Activated T-helper 17 cell treated with anti-CD3 and anti-CD28 coated beads, Interleukin-2, amount 50 U/mL, for 72 hours (primary cell): Measurements from ENCODE around the gene OSBPL3. TPM values are rescaled to one million over a fixed set of nuclear protein-coding genes. Genes with fewer than 3 reads are reported as not detected.

Experiments used
- ATAC-seq: fragments of 150-1000 bp; cut with Tn5 transposase; replicated peaks from 2 replicates; pipeline ENCODE4 v1.10.0; 2021; ENCODE audit warnings: mild to moderate bottlenecking, moderate library complexity
- H3K27ac Mint-ChIP-seq: one replicate; pipeline ENCODE4 v1.8.0; 2022; ENCODE audit warnings: mixed read lengths
- H3K27me3 Mint-ChIP-seq: one replicate; pipeline ENCODE4 v1.8.0; 2022; ENCODE audit warnings: mixed read lengths
- H3K36me3 Mint-ChIP-seq: one replicate; pipeline ENCODE4 v1.8.0; 2022; ENCODE audit warnings: low read depth, mild to moderate bottlenecking, mixed read lengths
- H3K4me1 Mint-ChIP-seq: one replicate; pipeline ENCODE4 v1.8.0; 2022; ENCODE audit warnings: mixed read lengths
- H3K4me3 Mint-ChIP-seq: one replicate; pipeline ENCODE4 v1.8.0; 2022; ENCODE audit warnings: mild to moderate bottlenecking, mixed read lengths
- H3K9me3 Mint-ChIP-seq: one replicate; pipeline ENCODE4 v1.8.0; 2022; ENCODE audit warnings: mixed read lengths
- total RNA-seq, 2 donors: library from RNA; stranded (reverse); gene quantifications; one replicate each; pipeline ENCODE4 v1.2.3, GENCODE V29; 2022

Gene OSBPL3
- total RNA-seq, 2 donors from 2014 or later, result 57.6 to 70.6 TPM

- H3K4me1 Mint-ChIP-seq, result peaks cover 53% of the 10 kb centered on the region
- no peak for ATAC-seq
- no peak overlapping the region for H3K4me3 Mint-ChIP-seq
- H3K27me3 Mint-ChIP-seq, result no peaks in the 10 kb centered on the region
- H3K27ac Mint-ChIP-seq, result peak overlapping the region; percentile 39
- H3K9me3 Mint-ChIP-seq, result no peaks in the 10 kb centered on the region
- H3K36me3 Mint-ChIP-seq, result peaks cover 29% of the 10 kb centered on the region
Observed at GRCh38 chr7:24894429-24895221, 85.4 kb downstream of the OSBPL3 start.

- Mint-ChIP-seq H3K27me3 (no peaks in the 10 kb centered on the region), H3K36me3 (peaks cover 51% of the 10 kb centered on the region), H3K9me3 (no peaks in the 10 kb centered on the region), H3K4me3 (no peak overlapping the region), H3K4me1 (peaks cover 51% of the 10 kb centered on the region), H3K27ac (peak overlapping the region; percentile 56)
- peak; percentile 11 for ATAC-seq
Observed at GRCh38 chr7:24891311-24891735, 88.7 kb downstream of the OSBPL3 start.

GRCh38 chr7:24889611-24890010 is 90.4 kb downstream of the OSBPL3 start:
- H3K27ac Mint-ChIP-seq, result no peak overlapping the region
- no peaks in the 10 kb centered on the region for H3K9me3 Mint-ChIP-seq
- H3K36me3 Mint-ChIP-seq, result peaks cover 69% of the 10 kb centered on the region
- H3K4me1 Mint-ChIP-seq, result peaks cover 43% of the 10 kb centered on the region
- no peaks in the 10 kb centered on the region for H3K27me3 Mint-ChIP-seq
- no peak overlapping the region for H3K4me3 Mint-ChIP-seq
- no peak for ATAC-seq

GRCh38 chr7:24888653-24889052 is 91.3 kb downstream of the OSBPL3 start:
- Mint-ChIP-seq H3K9me3 (no peaks in the 10 kb centered on the region), H3K4me1 (peaks cover 46% of the 10 kb centered on the region), H3K27ac (no peak overlapping the region), H3K36me3 (peaks cover 76% of the 10 kb centered on the region), H3K27me3 (no peaks in the 10 kb centered on the region), H3K4me3 (no peak overlapping the region)
- no peak for ATAC-seq

GRCh38 chr7:24885716-24886115 is 94.3 kb downstream of the OSBPL3 start:
- Mint-ChIP-seq H3K9me3 (no peaks in the 10 kb centered on the region), H3K36me3 (peaks cover 75% of the 10 kb centered on the region), H3K4me1 (peaks cover 59% of the 10 kb centered on the region), H3K27ac (peak overlapping the region; percentile 54), H3K27me3 (no peaks in the 10 kb centered on the region), H3K4me3 (no peak overlapping the region)
- no peak for ATAC-seq

- Mint-ChIP-seq H3K36me3 (peaks cover 71% of the 10 kb centered on the region), H3K27ac (peak overlapping the region; percentile 54), H3K27me3 (no peaks in the 10 kb centered on the region)
Observed at GRCh38 chr7:24885305-24885704, 94.7 kb downstream of the OSBPL3 start.

GRCh38 chr7:24884401-24884800 is 95.6 kb downstream of the OSBPL3 start:
- H3K27me3 Mint-ChIP-seq, result no peaks in the 10 kb centered on the region
- no peak for ATAC-seq
- peak overlapping the region; percentile 54 for H3K27ac Mint-ChIP-seq
- H3K4me1 Mint-ChIP-seq, result peaks cover 62% of the 10 kb centered on the region
- peaks cover 62% of the 10 kb centered on the region for H3K36me3 Mint-ChIP-seq
- H3K9me3 Mint-ChIP-seq, result no peaks in the 10 kb centered on the region
- peak overlapping the region; percentile 50 for H3K4me3 Mint-ChIP-seq

More at GRCh38 chr7:24885305-24885704, 94.7 kb downstream of the OSBPL3 start:
- Mint-ChIP-seq H3K9me3 (no peaks in the 10 kb centered on the region), H3K4me1 (peaks cover 59% of the 10 kb centered on the region), H3K4me3 (no peak overlapping the region)
- ATAC-seq, result no peak

GRCh38 chr7:24883622-24884013 is 96.4 kb downstream of the OSBPL3 start:
- ATAC-seq, result no peak
- H3K27ac Mint-ChIP-seq, result peak overlapping the region; percentile 65
- peak overlapping the region; percentile 50 for H3K4me3 Mint-ChIP-seq
- H3K27me3 Mint-ChIP-seq, result no peaks in the 10 kb centered on the region
- no peaks in the 10 kb centered on the region for H3K9me3 Mint-ChIP-seq
- H3K4me1 Mint-ChIP-seq, result peaks cover 63% of the 10 kb centered on the region
- peaks cover 54% of the 10 kb centered on the region for H3K36me3 Mint-ChIP-seq

GRCh38 chr7:24882989-24883621 is 96.9 kb downstream of the OSBPL3 start:
- Mint-ChIP-seq H3K4me3 (peak overlapping the region; percentile 50), H3K27me3 (no peaks in the 10 kb centered on the region), H3K9me3 (no peaks in the 10 kb centered on the region), H3K27ac (peak overlapping the region; percentile 65), H3K36me3 (peaks cover 54% of the 10 kb centered on the region), H3K4me1 (peaks cover 66% of the 10 kb centered on the region)
- peak; percentile 92 for ATAC-seq

GRCh38 chr7:24881623-24882022 is 98.4 kb downstream of the OSBPL3 start:
- Mint-ChIP-seq H3K4me1 (peaks cover 70% of the 10 kb centered on the region), H3K27ac (peak overlapping the region; percentile 81), H3K27me3 (no peaks in the 10 kb centered on the region), H3K9me3 (no peaks in the 10 kb centered on the region), H3K36me3 (peaks cover 45% of the 10 kb centered on the region), H3K4me3 (no peak overlapping the region)
- ATAC-seq, result no peak

- ATAC-seq, result peak; percentile 17
- H3K27ac Mint-ChIP-seq, result peak overlapping the region; percentile 81
- peaks cover 62% of the 10 kb centered on the region for H3K4me1 Mint-ChIP-seq
- no peaks in the 10 kb centered on the region for H3K27me3 Mint-ChIP-seq
- H3K9me3 Mint-ChIP-seq, result no peaks in the 10 kb centered on the region
- no peak overlapping the region for H3K4me3 Mint-ChIP-seq
- peaks cover 38% of the 10 kb centered on the region for H3K36me3 Mint-ChIP-seq
Observed at GRCh38 chr7:24880886-24881285, 99.1 kb downstream of the OSBPL3 start.

- Mint-ChIP-seq H3K36me3 (peaks cover 22% of the 10 kb centered on the region), H3K27ac (peak overlapping the region; percentile 81), H3K4me1 (peaks cover 57% of the 10 kb centered on the region), H3K9me3 (no peaks in the 10 kb centered on the region), H3K27me3 (no peaks in the 10 kb centered on the region), H3K4me3 (peak overlapping the region; percentile 63)
- peak; percentile 20 for ATAC-seq
Observed at GRCh38 chr7:24879291-24879690, 100.7 kb downstream of the OSBPL3 start.

- Mint-ChIP-seq H3K9me3 (no peaks in the 10 kb centered on the region), H3K4me1 (peaks cover 42% of the 10 kb centered on the region), H3K27me3 (no peaks in the 10 kb centered on the region), H3K27ac (peak overlapping the region; percentile 81), H3K4me3 (peak overlapping the region; percentile 63), H3K36me3 (peaks cover 9% of the 10 kb centered on the region)
- peak; percentile 85 for ATAC-seq
Observed at GRCh38 chr7:24877790-24878311, 102.1 kb downstream of the OSBPL3 start.

- no peak overlapping the region for H3K4me3 Mint-ChIP-seq
- no peak for ATAC-seq
- no peaks in the 10 kb centered on the region for H3K9me3 Mint-ChIP-seq
- H3K4me1 Mint-ChIP-seq, result peaks cover 28% of the 10 kb centered on the region
- H3K27ac Mint-ChIP-seq, result no peak overlapping the region
- peaks cover 27% of the 10 kb centered on the region for H3K36me3 Mint-ChIP-seq
- no peaks in the 10 kb centered on the region for H3K27me3 Mint-ChIP-seq
Observed at GRCh38 chr7:24874791-24875190, 105.2 kb downstream of the OSBPL3 start.

GRCh38 chr7:24873944-24874343 is 106.0 kb downstream of the OSBPL3 start:
- Mint-ChIP-seq H3K27me3 (no peaks in the 10 kb centered on the region), H3K4me1 (peaks cover 25% of the 10 kb centered on the region), H3K36me3 (peaks cover 34% of the 10 kb centered on the region), H3K9me3 (no peaks in the 10 kb centered on the region), H3K4me3 (no peak overlapping the region), H3K27ac (no peak overlapping the region)
- no peak for ATAC-seq
